GM19467 (cell line): ENCODE results near the gene MRGPRX4.
"Not testable (repeated sequence)": the region's sequence is repeated elsewhere in the genome, so short reads cannot be mapped to it uniquely, and the experiment has no call there.

Experiments used
- ATAC-seq: cut with Tn5 transposase; IDR thresholded peaks from one replicate; pipeline ENCODE4 v1.9.1; 2021; ENCODE audit warnings: mild to moderate bottlenecking, moderate library complexity; ENCODE audit not compliant: unreplicated experiment

MRGPRX4 gene

GRCh38 chr11:18172666-18173065, at the start of gene MRGPRX4:
MRGPRX4 (plus strand) TSS chr11:18172837; CDS start chr11:18173257, 420 bp downstream.
- ATAC-seq, result no peak

GRCh38 chr11:18131115-18131514, 41.5 kb upstream of the MRGPRX4 start:
- ATAC-seq, result not testable (repeated sequence)

GRCh38 chr11:18132341-18132740, 40.3 kb upstream of the MRGPRX4 start, which contains the start of gene MRGPRX3:
MRGPRX3 (plus strand) TSS chr11:18132571; CDS start chr11:18137203, 4,632 bp downstream.
- ATAC-seq, result no peak

GRCh38 chr11:18135308-18135707, 37.3 kb upstream of the MRGPRX4 start:
- no peak for ATAC-seq

GRCh38 chr11:18137186-18137800, 35.3 kb upstream of the MRGPRX4 start:
- no peak for ATAC-seq

- ATAC-seq, result no peak
These were observed 32.5 kb upstream of the MRGPRX4 start for GRCh38 chr11:18140145-18140544.

- no peak for ATAC-seq
These were observed 28.4 kb upstream of the MRGPRX4 start for GRCh38 chr11:18144243-18144642.

GRCh38 chr11:18145025-18145424, 27.6 kb upstream of the MRGPRX4 start:
- ATAC-seq, result no peak

- no peak for ATAC-seq
These were observed 26.8 kb upstream of the MRGPRX4 start for GRCh38 chr11:18145837-18146236.

- no peak for ATAC-seq
These were observed 21.1 kb upstream of the MRGPRX4 start for GRCh38 chr11:18151581-18151980.

GRCh38 chr11:18168372-18168771, 4.3 kb upstream of the MRGPRX4 start:
- ATAC-seq, result no peak

- no peak for ATAC-seq
These were observed 1.1 kb upstream of the MRGPRX4 start for GRCh38 chr11:18171377-18172000.

- ATAC-seq, result no peak
These were observed 709 bp downstream of the MRGPRX4 start for GRCh38 chr11:18173225-18173866.

GRCh38 chr11:18188796-18189195, 16.2 kb downstream of the MRGPRX4 start:
- ATAC-seq, result no peak

- ATAC-seq, result not testable (repeated sequence)
These were observed 17.0 kb downstream of the MRGPRX4 start for GRCh38 chr11:18189476-18190245.

GRCh38 chr11:18191376-18191775, 18.7 kb downstream of the MRGPRX4 start:
- ATAC-seq, result no peak

- no peak for ATAC-seq
These were observed 20.4 kb downstream of the MRGPRX4 start for GRCh38 chr11:18193010-18193409.

- no peak for ATAC-seq
These were observed 23.9 kb downstream of the MRGPRX4 start for GRCh38 chr11:18196532-18196931.

- not testable (repeated sequence) for ATAC-seq
These were observed 25.1 kb downstream of the MRGPRX4 start for GRCh38 chr11:18197738-18198137.

- ATAC-seq, result no peak
These were observed 31.1 kb downstream of the MRGPRX4 start for GRCh38 chr11:18203723-18204122.

- ATAC-seq, result no peak
These were observed 31.6 kb downstream of the MRGPRX4 start for GRCh38 chr11:18204220-18204619.
